CD14-positive monocyte (primary cell): ENCODE measurements around the gene TRAPPC14. TPM values are rescaled to one million over a fixed set of nuclear protein-coding genes. Genes with fewer than 3 reads are reported as not detected.
A peak's percentile ranks its signal among the peaks of the same experiment; 100 is the strongest.

Experiments used
- DNase-seq, 3 donors: peaks; one replicate each; pipeline ENCODE4 v3.0.0-alpha.2; 2011 to 2022
- H2AFZ ChIP-seq: 2 replicates; pipeline ENCODE4 v1.6.0; 2012; ENCODE audit warnings: mild to moderate bottlenecking, low read depth, low read length, inconsistent platforms; ENCODE audit not compliant: insufficient read depth, poor library complexity, severe bottlenecking
- H3K27ac ChIP-seq, 2 donors: 1 replicate in 1 of 2; 2 replicates in 1 of 2; pipeline ENCODE4 v1.5.1; 2012 to 2013; ENCODE audit warnings: low read length in 2 of 2, control low read depth in 1 of 2, inconsistent platforms in 1 of 2, low read depth in 1 of 2, mild to moderate bottlenecking in 1 of 2
- H3K27me3 ChIP-seq, 2 donors: one replicate each; pipeline versions ENCODE4 v1.6.0 to v1.6.1; 2011 to 2013; ENCODE audit warnings: low read length in 2 of 2; ENCODE audit not compliant: control insufficient read depth in 2 of 2, insufficient read depth in 2 of 2
- H3K36me3 ChIP-seq, 2 donors: replicated peaks in 1 of 2; 1 replicate in 1 of 2; 2 replicates in 1 of 2; pipeline versions ENCODE4 v1.5.1 to v1.6.1; 2012 to 2013; ENCODE audit warnings: low read length in 2 of 2, control low read depth in 1 of 2, inconsistent platforms in 1 of 2, mild to moderate bottlenecking in 1 of 2; ENCODE audit not compliant: insufficient read depth in 2 of 2, control insufficient read depth in 1 of 2
- H3K4me1 ChIP-seq, 2 donors: 1 replicate in 1 of 2; 2 replicates in 1 of 2; pipeline versions ENCODE4 v1.5.1 to v1.6.1; 2012 to 2013; ENCODE audit warnings: low read length in 2 of 2, control low read depth in 1 of 2, inconsistent platforms in 1 of 2, mild to moderate bottlenecking in 1 of 2, moderate library complexity in 1 of 2; ENCODE audit not compliant: insufficient read depth in 2 of 2, control insufficient read depth in 1 of 2
- H3K4me2 ChIP-seq: replicated peaks from 2 replicates; pipeline ENCODE3; 2012; ENCODE audit warnings: low read length, moderate library complexity, mild to moderate bottlenecking; ENCODE audit not compliant: poor library complexity, severe bottlenecking; ENCODE audit errors: extremely low read depth
- H3K4me3 ChIP-seq, 3 experiments: fragments of 200-600 bp in 1 of 3; sonication (generic) in 1 of 3; replicated peaks in 1 of 3; 1 replicate in 2 of 3; 2 replicates in 1 of 3; pipeline ENCODE4 v1.5.1; 2011 to 2013; ENCODE audit warnings: low read length in 3 of 3, mild to moderate bottlenecking in 3 of 3, control low read depth in 2 of 3, low read depth in 2 of 3, inconsistent platforms in 1 of 3, moderate library complexity in 1 of 3
- H3K79me2 ChIP-seq: 2 replicates; pipeline ENCODE4 v1.6.0; 2012; ENCODE audit warnings: mild to moderate bottlenecking, control low read depth, inconsistent platforms, low read length, moderate library complexity; ENCODE audit not compliant: insufficient read depth
- H3K9ac ChIP-seq: 2 replicates; pipeline ENCODE4 v1.6.0; 2017; ENCODE audit warnings: low read length, mild to moderate bottlenecking; ENCODE audit not compliant: insufficient read depth, poor library complexity, severe bottlenecking
- H3K9me3 ChIP-seq, 2 donors: replicated peaks in 1 of 2; 1 replicate in 1 of 2; 2 replicates in 1 of 2; pipeline versions ENCODE4 v1.5.1 to v1.6.1; 2012 to 2013; ENCODE audit warnings: low read length in 2 of 2, control low read depth in 1 of 2; ENCODE audit not compliant: control insufficient read depth in 1 of 2, insufficient read depth in 1 of 2
- H4K20me1 ChIP-seq: 2 replicates; pipeline ENCODE4 v1.6.0; 2012; ENCODE audit warnings: mild to moderate bottlenecking, low read length, control low read depth, moderate library complexity; ENCODE audit not compliant: insufficient read depth
- H3K27ac Mint-ChIP-seq, 7 donors: one replicate each; pipeline ENCODE4 v1.8.0; 2020; ENCODE audit warnings: mild to moderate bottlenecking in 7 of 7, mixed read lengths in 7 of 7, moderate library complexity in 6 of 7, inconsistent platforms in 2 of 7
- H3K27me3 Mint-ChIP-seq, 3 donors: one replicate each; pipeline ENCODE4 v1.8.0; 2021 to 2022; ENCODE audit warnings: low read depth in 3 of 3, mild to moderate bottlenecking in 3 of 3, mixed read lengths in 3 of 3, moderate library complexity in 3 of 3, inconsistent platforms in 1 of 3
- H3K36me3 Mint-ChIP-seq, 2 donors: one replicate each; pipeline ENCODE4 v1.8.0; 2020; ENCODE audit warnings: mixed read lengths in 2 of 2, inconsistent platforms in 1 of 2, mild to moderate bottlenecking in 1 of 2
- H3K4me1 Mint-ChIP-seq: one replicate; pipeline ENCODE4 v1.8.0; 2020; ENCODE audit warnings: mild to moderate bottlenecking, mixed read lengths
- H3K4me3 Mint-ChIP-seq, 2 donors: one replicate each; pipeline ENCODE4 v1.8.0; 2020; ENCODE audit warnings: mild to moderate bottlenecking in 2 of 2, mixed read lengths in 2 of 2, moderate library complexity in 1 of 2
- H3K9me3 Mint-ChIP-seq, 7 donors: one replicate each; pipeline ENCODE4 v1.8.0; 2020 to 2022; ENCODE audit warnings: mixed read lengths in 7 of 7, mild to moderate bottlenecking in 6 of 7, moderate library complexity in 6 of 7, inconsistent platforms in 2 of 7
- WGBS: methylation state at CpG from one replicate; pipeline ENCODE4 v1.1.5; 2013; ENCODE audit warnings: missing lambda C conversion rate; ENCODE audit not compliant: insufficient coverage; 5-methylcytosine and 5-hydroxymethylcytosine counted together
- intact Hi-C, 2 donors: fragments of 100-400 bp; cut with micrococcal nuclease; formaldehyde crosslinking; loops; one replicate each; pipeline versions ENCODE4 v1.15.0 to v1.15.1; 2023
- polyA plus RNA-seq, 3 donors: library from polyadenylated mRNA; depleted of rRNA in 1 of 3; unstranded in 2 of 3; stranded (reverse) in 1 of 3; fragments of 300-500 nt in 2 of 3; fragments of >200 nt in 1 of 3; fragmentation: Illumina TruSeq in 2 of 3; gene quantifications; 1 replicate in 2 of 3; 2 replicates in 1 of 3; pipeline ENCODE4 v1.2.3, GENCODE V29; 2012 to 2021
- TF ChIP-seq, protein P1 (sequence below): fragments of 200-600 bp; IDR thresholded peaks from one replicate; pipeline ENCODE4 v1.8.0; 2022; ENCODE audit warnings: antibody characterized with exemption, mild to moderate bottlenecking

The TRAPPC14 gene
- polyA plus RNA-seq, 3 donors = 1.0 to 38.4 (median 1.6) TPM

DNA sequence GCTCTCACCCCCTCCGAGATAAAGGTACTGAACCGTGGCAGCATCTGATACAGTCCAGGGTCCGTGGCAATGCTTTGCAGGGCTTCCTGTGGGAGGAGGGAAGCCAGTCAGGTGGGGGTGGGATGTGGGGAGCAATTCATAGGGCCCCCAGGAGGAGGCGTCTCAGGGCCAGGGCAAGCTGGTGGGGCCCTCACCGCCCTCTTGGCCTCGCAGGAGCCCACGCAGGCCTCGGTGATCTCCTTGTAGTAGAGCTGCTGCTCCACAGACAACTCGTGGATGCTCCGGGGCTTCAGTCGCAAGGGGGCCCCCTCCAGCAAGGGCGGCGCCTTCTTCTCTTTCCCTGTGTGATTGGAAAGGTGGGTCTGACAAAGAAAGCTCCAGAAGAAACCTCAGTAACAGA is 46.6 kb downstream of the TRAPPC14 start:
- no peak for DNase-seq
- WGBS = 94% methylated on average over 5 of the region's 13 CpGs
- Histone ChIP-seq H3K4me2 (no peak overlapping the region), H2AFZ (no peak overlapping the region), H4K20me1 (no peaks in the 10 kb centered on the region), H3K27me3 (no peaks in the 10 kb centered on the region), H3K9me3 (no peaks in the 10 kb centered on the region), H3K36me3 (peaks cover 53 to 69% of the 10 kb centered on the region in 2 donors), H3K4me1 (no peaks in the 10 kb centered on the region), H3K27ac (no peak overlapping the region), H3K9ac (no peak overlapping the region), H3K4me3 (no peak overlapping the region), H3K79me2 (no peaks in the 10 kb centered on the region)
- Mint-ChIP-seq H3K27ac (peak overlapping the region in 2 of 7 donors; percentile 7 to 54), H3K27me3 (no peaks in the 10 kb centered on the region), H3K9me3 (no peaks in the 10 kb centered on the region), H3K4me3 (no peak overlapping the region), H3K36me3 (peaks cover 48 to 82% of the 10 kb centered on the region in 2 donors), H3K4me1 (peaks cover 8% of the 10 kb centered on the region)
- TF ChIP-seq, protein P1, sequence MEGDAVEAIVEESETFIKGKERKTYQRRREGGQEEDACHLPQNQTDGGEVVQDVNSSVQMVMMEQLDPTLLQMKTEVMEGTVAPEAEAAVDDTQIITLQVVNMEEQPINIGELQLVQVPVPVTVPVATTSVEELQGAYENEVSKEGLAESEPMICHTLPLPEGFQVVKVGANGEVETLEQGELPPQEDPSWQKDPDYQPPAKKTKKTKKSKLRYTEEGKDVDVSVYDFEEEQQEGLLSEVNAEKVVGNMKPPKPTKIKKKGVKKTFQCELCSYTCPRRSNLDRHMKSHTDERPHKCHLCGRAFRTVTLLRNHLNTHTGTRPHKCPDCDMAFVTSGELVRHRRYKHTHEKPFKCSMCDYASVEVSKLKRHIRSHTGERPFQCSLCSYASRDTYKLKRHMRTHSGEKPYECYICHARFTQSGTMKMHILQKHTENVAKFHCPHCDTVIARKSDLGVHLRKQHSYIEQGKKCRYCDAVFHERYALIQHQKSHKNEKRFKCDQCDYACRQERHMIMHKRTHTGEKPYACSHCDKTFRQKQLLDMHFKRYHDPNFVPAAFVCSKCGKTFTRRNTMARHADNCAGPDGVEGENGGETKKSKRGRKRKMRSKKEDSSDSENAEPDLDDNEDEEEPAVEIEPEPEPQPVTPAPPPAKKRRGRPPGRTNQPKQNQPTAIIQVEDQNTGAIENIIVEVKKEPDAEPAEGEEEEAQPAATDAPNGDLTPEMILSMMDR = no peak
- intact Hi-C loops = no loop called here

DNA sequence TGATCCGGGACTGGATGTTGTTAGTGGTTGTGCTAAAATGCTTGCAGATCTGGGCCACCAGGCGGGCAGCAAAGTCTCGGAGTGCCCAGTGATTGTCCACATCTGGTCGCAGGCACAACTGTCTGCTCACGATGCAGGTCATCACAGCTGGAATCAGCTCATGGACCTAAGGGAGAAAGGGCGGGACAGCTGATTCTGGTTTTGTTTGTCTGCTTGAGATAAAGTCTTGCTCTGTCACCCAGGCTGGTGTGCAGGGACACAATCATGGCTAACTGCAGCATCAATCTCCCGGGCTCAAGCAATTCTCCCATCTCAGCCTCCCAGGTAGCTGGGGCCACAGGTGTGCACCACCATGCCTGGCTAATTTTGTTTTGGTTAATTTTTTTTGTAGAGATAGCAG is 47.4 kb downstream of the TRAPPC14 start:
- Histone ChIP-seq H3K9ac (no peak overlapping the region), H3K4me3 (no peak overlapping the region), H3K79me2 (no peaks in the 10 kb centered on the region), H2AFZ (no peak overlapping the region), H3K36me3 (peaks cover 58 to 77% of the 10 kb centered on the region in 2 donors), H3K4me2 (no peak overlapping the region), H4K20me1 (no peaks in the 10 kb centered on the region), H3K27me3 (no peaks in the 10 kb centered on the region), H3K9me3 (no peaks in the 10 kb centered on the region), H3K4me1 (no peaks in the 10 kb centered on the region), H3K27ac (no peak overlapping the region)
- 96% methylated on average over 6 of the region's 7 CpGs for WGBS
- Mint-ChIP-seq H3K36me3 (peaks cover 52 to 90% of the 10 kb centered on the region in 2 donors), H3K4me3 (no peak overlapping the region), H3K4me1 (peaks cover 8% of the 10 kb centered on the region), H3K27ac (peak overlapping the region in 1 of 7 donors; percentile 68), H3K27me3 (no peaks in the 10 kb centered on the region), H3K9me3 (no peaks in the 10 kb centered on the region)
- intact Hi-C loops = no loop called here
- TF ChIP-seq, protein P1 = no peak
- no peak for DNase-seq
